HEK293T (cell line): ENCODE data around the gene EME1.

ENCODE experiments used
- CTCF ChIA-PET: fragments of 350-600 bp; formaldehyde crosslinking; extraction: SDS; loops from one replicate; lab custom pipeline; 2021; ENCODE audit warnings: antibody characterized with exemption, inconsistent platforms; lab: Yijun Ruan, JAX
- POLR2A ChIA-PET: fragments of 350-600 bp; formaldehyde crosslinking; extraction: SDS; loops from one replicate; lab custom pipeline; 2020; ENCODE audit warnings: antibody characterized with exemption, inconsistent platforms; lab: Yijun Ruan, JAX
- DNase-seq: peaks from one replicate; pipeline ENCODE4 v3.0.0; 2012; ENCODE audit warnings: mixed read lengths; ENCODE audit errors: extremely low spot score
- ARNT ChIP-seq: fragments of 450-650 bp; IDR thresholded peaks from 2 replicates; pipeline ENCODE4 v1.6.1; 2017; ENCODE audit warnings: mild to moderate bottlenecking
- BHLHE40 ChIP-seq: fragments of 450-650 bp; IDR thresholded peaks from 2 replicates; pipeline ENCODE4 v1.6.1; 2016; ENCODE audit warnings: mild to moderate bottlenecking, moderate library complexity, borderline replicate concordance
- CTBP1 ChIP-seq: fragments of 450-650 bp; IDR thresholded peaks from 2 replicates; pipeline ENCODE4 v1.6.1; 2016; ENCODE audit warnings: borderline replicate concordance
- ELF4 ChIP-seq: fragments of 450-650 bp; IDR thresholded peaks from 2 replicates; pipeline ENCODE4 v1.6.1; 2017; ENCODE audit warnings: antibody characterized with exemption
- FOXA1 ChIP-seq: fragments of 450-650 bp; IDR thresholded peaks from 2 replicates; pipeline ENCODE4 v1.6.1; 2016; ENCODE audit warnings: mild to moderate bottlenecking
- FOXK2 ChIP-seq: fragments of 450-650 bp; IDR thresholded peaks from 2 replicates; pipeline ENCODE4 v1.6.1; 2016; ENCODE audit warnings: mild to moderate bottlenecking
- FOXM1 ChIP-seq: fragments of 450-650 bp; IDR thresholded peaks from 2 replicates; pipeline ENCODE4 v1.6.1; 2017; ENCODE audit warnings: mild to moderate bottlenecking, borderline replicate concordance
- HDGF ChIP-seq: fragments of 450-650 bp; IDR thresholded peaks from 2 replicates; pipeline ENCODE4 v1.6.1; 2017; ENCODE audit warnings: antibody characterized with exemption, borderline replicate concordance
- L3MBTL2 ChIP-seq: fragments of 450-650 bp; conservative IDR thresholded peaks from 2 replicates; pipeline ENCODE4 v1.6.1; 2016; ENCODE audit warnings: mild to moderate bottlenecking
- LEF1 ChIP-seq: fragments of 450-650 bp; IDR thresholded peaks from 2 replicates; pipeline ENCODE4 v1.6.1; 2017; ENCODE audit warnings: mild to moderate bottlenecking, borderline replicate concordance
- NFRKB ChIP-seq: fragments of 450-650 bp; IDR thresholded peaks from 2 replicates; pipeline ENCODE4 v1.6.1; 2016; ENCODE audit warnings: mild to moderate bottlenecking, moderate library complexity
- PKNOX1 ChIP-seq: fragments of 450-650 bp; IDR thresholded peaks from 2 replicates; pipeline ENCODE4 v1.6.1; 2016
- SP1 ChIP-seq: fragments of 450-650 bp; IDR thresholded peaks from 2 replicates; pipeline ENCODE4 v1.6.1; 2017
- SUZ12 ChIP-seq: fragments of 450-650 bp; IDR thresholded peaks from 2 replicates; pipeline ENCODE4 v1.6.1; 2016; ENCODE audit warnings: mild to moderate bottlenecking
- TARDBP ChIP-seq: fragments of 450-650 bp; IDR thresholded peaks from 2 replicates; pipeline ENCODE4 v1.6.1; 2016
- ZNF384 ChIP-seq: fragments of 450-650 bp; IDR thresholded peaks from 2 replicates; pipeline ENCODE4 v1.6.1; 2016

EME1 gene

GRCh38 chr17:50380369-50381259, 7.6 kb downstream of the EME1 start:
- DNase-seq = no peak

GRCh38 chr17:50381260-50381815, 8.3 kb downstream of the EME1 start:
- ChIA-PET POLR2A (interaction anchor here (1.0 to 2.7 kb wide), 3 partner anchors 10 to 18 kb away, joined by 3 to 22 read pairs (median 9); partner anchors contain the start of gene LRRC59), CTCF (interaction anchor here (0.7 to 1.3 kb wide), 3 partner anchors 16 to 74 kb away, joined by 3 to 5 read pairs (median 3); partner anchors contain the start of gene LRRC59)
- no peak for TF ChIP-seq TARDBP
- no peak for TF ChIP-seq SP1
- no peak for TF ChIP-seq NFRKB
- no peak for TF ChIP-seq L3MBTL2
- TF ChIP-seq ARNT = no peak
- no peak for TF ChIP-seq FOXK2
- no peak for TF ChIP-seq HDGF
- TF ChIP-seq BHLHE40 = no peak
- no peak for TF ChIP-seq ZNF384
- TF ChIP-seq SUZ12 = no peak
- TF ChIP-seq LEF1 = no peak
- no peak for TF ChIP-seq FOXM1
- TF ChIP-seq PKNOX1 = no peak
- TF ChIP-seq ELF4 = no peak
- no peak for TF ChIP-seq FOXA1
- TF ChIP-seq CTBP1 = no peak
- no peak for DNase-seq

More at GRCh38 chr17:50380369-50381259, 7.6 kb downstream of the EME1 start:
- POLR2A ChIA-PET = interaction anchor here (1.0 to 2.7 kb wide), 3 partner anchors 10 to 17 kb away, joined by 3 to 22 read pairs (median 9); partner anchors contain the start of gene LRRC59
- CTCF ChIA-PET = interaction anchor here (0.7 to 2.1 kb wide), 4 partner anchors 17 to 75 kb away, joined by 3 to 7 read pairs (median 4); partner anchors contain the start of gene LRRC59
- TF ChIP-seq FOXA1 (no peak), TARDBP (no peak), NFRKB (no peak), ARNT (no peak), FOXK2 (no peak), PKNOX1 (no peak), L3MBTL2 (no peak), LEF1 (no peak), FOXM1 (no peak), ELF4 (no peak), HDGF (no peak), SUZ12 (no peak), CTBP1 (no peak), BHLHE40 (no peak), ZNF384 (no peak), SP1 (no peak)

- DNase-seq = no peak
- CTCF ChIA-PET = interaction anchor here (1.1 to 1.3 kb wide), 2 partner anchors 15 to 21 kb away, joined by 3 to 5 read pairs; partner anchors contain the start of gene LRRC59
- TF ChIP-seq SUZ12 (no peak), ARNT (no peak), L3MBTL2 (no peak), SP1 (no peak), ZNF384 (no peak), FOXM1 (no peak), TARDBP (no peak), CTBP1 (no peak), FOXA1 (no peak), BHLHE40 (no peak), NFRKB (no peak), FOXK2 (no peak), ELF4 (no peak), HDGF (no peak), LEF1 (no peak), PKNOX1 (no peak)
- POLR2A ChIA-PET = interaction anchor here (1.0 to 2.7 kb wide), 3 partner anchors 9 to 19 kb away, joined by 3 to 22 read pairs (median 9); partner anchors contain the start of gene LRRC59
Measured at GRCh38 chr17:50381920-50382319, 8.9 kb downstream of the EME1 start.

- ChIA-PET POLR2A (interaction anchor here (2.5 to 2.7 kb wide), 2 partner anchors 8 to 14 kb away, joined by 9 to 22 read pairs; partner anchors contain the start of gene LRRC59), CTCF (no interaction called here)
- TF ChIP-seq NFRKB (no peak), BHLHE40 (no peak), PKNOX1 (no peak), SUZ12 (no peak), FOXM1 (no peak), ZNF384 (no peak), CTBP1 (no peak), FOXA1 (no peak), FOXK2 (no peak), ARNT (no peak), LEF1 (no peak), SP1 (no peak), HDGF (no peak), TARDBP (no peak), L3MBTL2 (no peak), ELF4 (no peak)
- DNase-seq = no peak
Measured at GRCh38 chr17:50382931-50383330, 9.9 kb downstream of the EME1 start.
